Caki2 (cell line): ENCODE data around the gene PCDHGB4. TPM values are rescaled to one million over a fixed set of nuclear protein-coding genes. Genes with fewer than 3 reads are reported as not detected.
"Not testable (repeated sequence)": the region's sequence is repeated elsewhere in the genome, so short reads cannot be mapped to it uniquely, and the experiment has no call there.

ENCODE experiments used
- DNase-seq: peaks from one replicate; pipeline ENCODE4 v3.0.0-alpha.2; 2015; ENCODE audit warnings: low read depth
- in situ Hi-C: cut with HindIII; loops from 2 replicates; pipeline ENCODE4 v1.10.0; 2016; ENCODE audit warnings: low sequenced_read_pairs, low pct_unique_long_range_greater_than_20kb, mixed read lengths
- total RNA-seq: library from RNA; depleted of rRNA; stranded (reverse); fragments of >200 nt; shearing (Covaris generic); gene quantifications from 2 replicates; pipeline ENCODE4 v1.2.3, GENCODE V29; 2014; ENCODE audit warnings: low replicate concordance

PCDHGB4 gene
- total RNA-seq, 1 experiment from 2014 or later: not detected

DNA sequence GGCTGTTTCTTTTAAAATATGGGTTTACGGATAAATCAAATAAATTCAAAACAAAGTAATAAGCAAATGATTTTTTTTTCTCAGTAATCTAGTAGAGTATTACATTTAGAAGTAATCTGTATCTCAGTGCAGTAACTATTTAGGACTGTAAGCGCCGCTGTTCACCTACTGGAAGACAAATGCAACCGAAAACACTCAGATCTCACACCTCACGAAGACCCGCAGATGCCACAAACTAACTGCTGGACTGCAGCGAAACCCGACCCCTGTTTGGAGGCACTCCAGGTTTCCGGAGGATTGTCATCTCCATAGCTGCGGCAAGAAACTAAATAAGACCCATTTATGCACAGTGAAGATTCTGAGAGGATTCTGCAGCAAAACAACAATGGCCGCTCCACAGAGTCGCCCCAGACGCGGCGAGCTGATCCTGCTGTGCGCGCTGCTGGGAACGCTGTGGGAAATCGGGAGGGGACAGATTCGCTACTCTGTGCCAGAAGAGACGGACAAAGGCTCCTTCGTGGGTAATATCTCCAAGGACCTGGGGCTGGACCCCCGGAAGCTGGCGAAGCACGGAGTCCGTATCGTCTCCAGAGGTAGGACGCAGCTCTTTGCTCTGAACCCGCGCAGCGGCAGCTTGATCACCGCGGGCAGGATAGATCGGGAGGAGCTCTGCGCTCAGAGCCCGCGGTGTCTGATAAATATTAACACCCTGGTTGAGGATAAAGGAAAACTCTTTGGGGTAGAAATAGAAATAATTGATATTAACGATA, 5.1 kb downstream of the PCDHGB4 start, which contains the start of gene PCDHGA8:
TSS of gene PCDHGA8 (plus strand) at position 205 of the 770 bp plus-strand sequence. CDS start at position 386, 181 bp downstream.
- in situ Hi-C loops: no loop called here
- DNase-seq: peak; percentile 4

DNA sequence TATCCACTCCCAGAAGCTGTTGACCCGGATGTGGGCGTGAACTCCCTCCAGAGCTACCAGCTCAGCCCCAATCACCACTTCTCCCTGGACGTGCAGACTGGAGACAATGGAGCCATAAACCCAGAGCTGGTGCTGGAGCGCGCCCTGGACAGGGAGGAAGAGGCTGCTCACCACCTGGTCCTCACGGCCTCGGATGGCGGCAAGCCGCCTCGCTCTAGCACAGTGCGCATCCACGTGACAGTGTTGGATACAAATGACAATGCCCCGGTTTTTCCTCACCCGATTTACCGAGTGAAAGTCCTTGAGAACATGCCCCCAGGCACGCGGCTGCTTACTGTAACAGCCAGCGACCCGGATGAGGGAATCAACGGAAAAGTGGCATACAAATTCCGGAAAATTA, 5.8 kb downstream of the PCDHGB4 start:
- in situ Hi-C loops: no loop called here
- no peak for DNase-seq

DNA sequence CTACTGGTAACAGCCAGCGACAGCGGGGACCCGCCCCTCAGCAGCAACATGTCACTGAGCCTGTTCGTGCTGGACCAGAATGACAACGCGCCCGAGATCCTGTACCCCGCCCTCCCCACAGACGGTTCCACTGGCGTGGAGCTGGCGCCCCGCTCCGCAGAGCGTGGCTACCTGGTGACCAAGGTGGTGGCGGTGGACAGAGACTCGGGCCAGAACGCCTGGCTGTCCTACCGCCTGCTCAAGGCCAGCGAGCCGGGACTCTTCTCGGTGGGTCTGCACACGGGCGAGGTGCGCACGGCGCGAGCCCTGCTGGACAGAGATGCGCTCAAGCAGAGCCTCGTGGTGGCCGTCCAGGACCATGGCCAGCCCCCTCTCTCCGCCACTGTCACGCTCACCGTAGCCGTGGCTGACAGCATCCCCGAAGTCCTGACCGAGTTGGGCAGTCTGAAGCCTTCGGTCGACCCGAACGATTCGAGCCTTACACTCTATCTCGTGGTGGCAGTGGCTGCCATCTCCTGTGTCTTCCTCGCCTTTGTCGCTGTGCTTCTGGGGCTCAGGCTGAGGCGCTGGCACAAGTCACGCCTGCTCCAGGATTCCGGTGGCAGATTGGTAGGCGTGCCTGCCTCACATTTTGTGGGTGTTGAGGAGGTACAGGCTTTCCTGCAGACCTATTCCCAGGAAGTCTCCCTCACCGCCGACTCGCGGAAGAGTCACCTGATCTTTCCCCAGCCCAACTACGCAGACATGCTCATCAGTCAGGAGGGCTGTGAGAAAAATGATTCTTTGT, 7.1 kb downstream of the PCDHGB4 start:
- DNase-seq, in situ Hi-C loops: not testable (repeated sequence)

GRCh38 chr5:141397756-141398551, 10.5 kb downstream of the PCDHGB4 start, which contains the start of gene PCDHGB5:
Gene PCDHGB5 (plus strand): TSS chr5:141397947. CDS start chr5:141398128, 181 bp downstream.
- not testable (repeated sequence) for DNase-seq

GRCh38 chr5:141398608-141399007, 11.1 kb downstream of the PCDHGB4 start:
- no peak for DNase-seq
- in situ Hi-C loops: no loop called here

More at GRCh38 chr5:141397756-141398551, 10.5 kb downstream of the PCDHGB4 start, which contains the start of gene PCDHGB5:
- in situ Hi-C loops: not testable (repeated sequence)

DNA sequence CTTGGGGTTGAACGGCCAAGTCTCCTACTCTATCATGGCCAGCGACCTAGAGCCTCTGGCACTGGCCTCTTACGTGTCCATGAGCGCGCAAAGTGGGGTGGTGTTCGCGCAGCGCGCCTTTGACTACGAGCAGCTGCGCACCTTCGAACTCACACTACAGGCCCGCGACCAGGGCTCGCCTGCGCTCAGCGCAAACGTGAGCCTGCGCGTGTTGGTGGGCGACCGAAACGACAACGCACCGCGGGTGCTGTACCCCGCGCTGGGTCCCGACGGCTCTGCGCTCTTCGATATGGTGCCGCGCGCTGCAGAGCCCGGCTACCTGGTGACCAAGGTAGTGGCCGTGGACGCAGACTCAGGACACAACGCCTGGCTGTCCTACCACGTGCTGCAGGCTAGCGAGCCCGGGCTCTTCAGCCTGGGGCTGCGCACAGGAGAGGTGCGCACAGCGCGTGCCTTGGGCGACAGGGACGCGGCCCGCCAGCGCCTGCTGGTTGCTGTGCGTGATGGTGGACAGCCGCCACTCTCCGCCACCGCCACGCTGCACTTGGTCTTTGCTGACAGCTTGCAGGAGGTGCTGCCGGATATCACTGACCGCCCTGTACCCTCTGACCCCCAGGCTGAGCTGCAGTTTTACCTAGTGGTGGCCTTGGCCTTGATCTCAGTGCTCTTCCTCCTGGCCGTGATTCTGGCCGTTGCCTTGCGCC, 12.2 kb downstream of the PCDHGB4 start:
- in situ Hi-C loops: no loop called here

GRCh38 chr5:141402553-141403243, 15.2 kb downstream of the PCDHGB4 start, which contains the start of gene PCDHGA9:
Gene PCDHGA9 (plus strand): TSS chr5:141402778. CDS start chr5:141402953, 175 bp downstream.
- in situ Hi-C loops: no loop called here
- DNase-seq: no peak

More for the DNA sequence above, 12.2 kb downstream of the PCDHGB4 start:
- DNase-seq: no peak

- no peak for DNase-seq
- in situ Hi-C loops: no loop called here
Measured at GRCh38 chr5:141403387-141403786, 15.9 kb downstream of the PCDHGB4 start.

DNA sequence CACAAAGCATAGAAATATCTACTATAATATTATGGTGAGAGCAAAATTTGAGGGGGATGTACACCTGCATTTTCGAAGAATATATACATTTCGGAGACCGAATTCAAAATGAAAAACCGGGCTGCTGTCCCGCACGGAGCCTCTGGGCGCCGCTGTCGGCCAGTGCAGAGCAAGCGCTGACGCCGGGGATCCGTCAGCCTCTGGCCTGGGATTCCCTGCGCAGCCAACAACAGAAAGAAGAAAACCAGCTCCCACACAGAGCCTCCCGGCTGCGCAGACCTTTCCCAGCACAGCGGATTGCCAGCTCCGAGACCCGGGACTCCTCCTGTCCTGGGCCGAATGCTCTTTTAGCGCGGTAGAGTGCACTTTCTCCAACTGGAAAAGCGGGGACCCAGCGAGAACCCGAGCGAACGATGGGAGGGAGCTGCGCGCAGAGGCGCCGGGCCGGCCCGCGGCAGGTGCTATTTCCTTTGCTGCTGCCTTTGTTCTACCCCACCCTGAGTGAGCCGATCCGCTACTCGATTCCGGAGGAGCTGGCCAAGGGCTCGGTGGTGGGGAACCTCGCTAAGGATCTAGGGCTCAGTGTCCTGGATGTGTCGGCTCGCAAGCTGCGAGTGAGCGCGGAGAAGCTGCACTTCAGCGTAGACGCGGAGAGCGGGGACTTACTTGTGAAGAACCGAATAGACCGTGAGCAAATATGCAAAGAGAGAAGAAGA, 20.4 kb downstream of the PCDHGB4 start, which contains the start of gene PCDHGB6:
TSS of gene PCDHGB6 (plus strand) at position 232 of the 716 bp plus-strand sequence. CDS start at position 414, 182 bp downstream.
- DNase-seq: peak; percentile 58
- in situ Hi-C loops: not testable (repeated sequence)

DNA sequence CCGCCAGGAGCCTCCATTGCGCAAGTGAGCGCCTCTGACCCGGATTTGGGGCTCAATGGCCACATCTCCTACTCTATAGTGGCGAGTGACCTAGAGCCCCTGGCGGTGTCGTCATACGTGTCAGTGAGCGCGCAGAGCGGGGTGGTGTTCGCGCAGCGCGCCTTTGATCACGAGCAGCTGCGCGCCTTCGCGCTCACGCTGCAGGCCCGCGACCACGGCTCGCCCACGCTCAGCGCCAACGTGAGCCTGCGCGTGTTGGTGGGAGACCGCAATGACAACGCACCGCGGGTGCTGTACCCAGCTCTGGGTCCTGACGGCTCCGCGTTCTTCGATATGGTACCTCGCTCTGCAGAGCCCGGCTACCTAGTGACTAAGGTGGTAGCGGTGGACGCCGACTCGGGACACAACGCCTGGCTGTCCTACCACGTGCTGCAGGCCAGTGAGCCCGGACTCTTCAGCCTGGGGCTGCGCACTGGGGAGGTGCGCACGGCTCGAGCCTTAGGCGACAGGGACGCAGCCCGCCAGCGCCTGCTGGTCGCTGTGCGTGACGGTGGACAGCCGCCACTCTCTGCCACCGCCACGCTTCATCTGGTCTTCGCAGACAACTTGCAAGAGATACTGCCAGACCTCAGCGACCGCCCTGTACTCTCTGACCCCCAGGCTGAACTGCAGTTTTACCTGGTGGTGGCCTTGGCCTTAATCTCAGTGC, 22.3 kb downstream of the PCDHGB4 start:
- DNase-seq: no peak
- in situ Hi-C loops: no loop called here

DNA sequence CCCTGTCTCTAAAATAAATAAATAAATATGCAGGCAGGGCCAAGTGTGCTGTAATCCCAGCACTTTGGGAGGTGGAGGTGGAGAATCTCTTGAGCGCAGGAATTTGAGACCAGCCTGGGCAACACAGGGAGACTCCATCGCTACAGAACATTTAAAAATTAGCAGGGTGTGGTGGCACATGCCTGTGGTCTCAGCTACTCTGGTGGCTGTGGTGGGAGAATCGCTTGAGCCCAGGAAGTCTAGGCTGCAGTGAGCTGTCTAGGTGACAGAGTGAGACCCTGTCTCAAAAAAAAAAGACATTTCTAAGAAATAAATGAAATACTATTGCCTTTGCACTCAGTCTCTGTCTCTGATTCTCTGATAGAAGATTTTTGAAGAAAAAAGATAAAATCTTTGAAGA, 24.1 kb downstream of the PCDHGB4 start:
- in situ Hi-C loops: no loop called here
- DNase-seq: no peak

- DNase-seq: no peak
- in situ Hi-C loops: no loop called here
Measured at GRCh38 chr5:141412854-141413539, 25.5 kb downstream of the PCDHGB4 start, which contains the start of gene PCDHGA10. Gene PCDHGA10 (plus strand): TSS chr5:141412987. CDS start chr5:141413176, 189 bp downstream.

DNA sequence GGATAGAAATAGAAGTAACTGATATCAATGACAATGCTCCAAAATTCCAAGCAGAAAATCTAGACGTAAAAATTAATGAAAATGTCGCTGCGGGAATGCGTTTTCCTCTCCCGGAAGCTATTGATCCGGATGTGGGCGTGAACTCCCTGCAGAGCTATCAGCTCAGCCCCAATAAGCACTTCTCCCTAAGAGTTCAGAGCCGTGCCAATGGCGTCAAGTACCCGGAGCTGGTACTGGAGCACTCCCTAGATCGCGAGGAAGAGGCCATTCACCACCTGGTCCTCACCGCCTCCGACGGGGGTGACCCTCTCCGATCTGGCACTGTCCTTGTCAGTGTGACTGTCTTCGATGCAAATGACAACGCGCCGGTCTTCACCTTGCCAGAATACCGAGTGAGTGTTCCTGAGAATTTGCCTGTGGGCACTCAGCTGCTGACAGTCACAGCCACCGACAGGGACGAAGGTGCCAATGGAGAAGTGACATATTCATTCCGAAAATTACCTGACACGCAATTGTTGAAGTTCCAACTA, 26.1 kb downstream of the PCDHGB4 start:
- DNase-seq: no peak
- in situ Hi-C loops: no loop called here

GRCh38 chr5:141414548-141415274, 27.2 kb downstream of the PCDHGB4 start:
- DNase-seq, in situ Hi-C loops: not testable (repeated sequence)
